Thymus (tissue), 11 donors: ENCODE data around the gene OR6X1. TPM values are rescaled to one million over a fixed set of nuclear protein-coding genes. Genes with fewer than 3 reads are reported as not detected.
A peak's percentile ranks its signal among the peaks of the same experiment; 100 is the strongest.
"Not testable (repeated sequence)": the region's sequence is repeated elsewhere in the genome, so short reads cannot be mapped to it uniquely, and the experiment has no call there.

Experiments used
- DNase-seq, 9 donors: peaks; one replicate each; pipeline ENCODE4 v3.0.0-alpha.2; 2013; ENCODE audit warnings: low spot score in 9 of 9, low read depth in 6 of 9, missing footprints in 1 of 9
- H3K27ac ChIP-seq, 2 donors: one replicate each; pipeline ENCODE4 v1.5.1; 2013; ENCODE audit warnings: control low read depth in 1 of 2, low read depth in 1 of 2, low read length in 1 of 2, mild to moderate bottlenecking in 1 of 2, moderate library complexity in 1 of 2
- H3K27me3 ChIP-seq, 2 donors: one replicate each; pipeline ENCODE4 v1.5.1; 2013; ENCODE audit warnings: low read length in 1 of 2; ENCODE audit not compliant: control insufficient read depth in 2 of 2, insufficient read depth in 1 of 2
- H3K36me3 ChIP-seq, 2 donors: one replicate each; pipeline ENCODE4 v1.5.1; 2013; ENCODE audit warnings: low read length in 1 of 2, mild to moderate bottlenecking in 1 of 2, moderate library complexity in 1 of 2; ENCODE audit not compliant: control insufficient read depth in 2 of 2, insufficient read depth in 2 of 2
- H3K4me1 ChIP-seq, 2 donors: one replicate each; pipeline ENCODE4 v1.5.1; 2013; ENCODE audit warnings: low read length in 2 of 2; ENCODE audit not compliant: control insufficient read depth in 2 of 2, insufficient read depth in 2 of 2
- H3K4me3 ChIP-seq, 2 donors: one replicate each; pipeline ENCODE4 v1.5.1; 2013; ENCODE audit warnings: low read length in 2 of 2, control low read depth in 1 of 2, mild to moderate bottlenecking in 1 of 2
- H3K9me3 ChIP-seq, 2 donors: one replicate each; pipeline ENCODE4 v1.5.1; 2013; ENCODE audit warnings: low read length in 1 of 2, mild to moderate bottlenecking in 1 of 2; ENCODE audit not compliant: control insufficient read depth in 2 of 2, insufficient read depth in 1 of 2
- WGBS: extraction: QIAGEN DNeasy Blood & Tissue Kit; methylation state at CpG from one replicate; pipeline ENCODE4 v1.1.7; 2013; 5-methylcytosine and 5-hydroxymethylcytosine counted together
- polyA plus RNA-seq: library from polyadenylated mRNA; stranded (reverse); fragments of 200-250 nt; gene quantifications from one replicate; pipeline ENCODE4 v1.2.3, GENCODE V29; 2013
- total RNA-seq: library from RNA; stranded (reverse); fragments of 120-200 nt; gene quantifications from one replicate; pipeline ENCODE4 v1.2.4, GENCODE V29; 2013
- donor health status: healthy.

The OR6X1 gene
- total and polyA plus RNA-seq, 2 donors = not detected

DNA sequence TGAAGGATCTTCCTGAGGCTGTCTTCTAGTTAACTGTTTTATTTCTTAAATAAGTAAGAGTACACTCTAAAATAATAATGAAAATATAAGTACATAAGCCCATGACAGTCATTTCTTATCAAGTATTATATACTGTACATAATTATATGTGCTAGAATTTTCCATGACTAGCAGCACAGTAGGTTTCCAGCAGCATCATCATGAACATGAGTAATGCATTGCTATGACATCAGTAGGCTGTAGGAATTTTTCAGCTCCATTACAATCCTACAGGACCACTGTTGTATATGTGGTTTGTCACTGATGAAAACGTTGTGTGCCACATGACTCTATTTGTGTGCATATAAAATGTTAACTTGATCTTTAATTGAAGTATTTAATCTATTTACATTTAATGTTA, 34.9 kb downstream of the OR6X1 start:
- H3K9me3 ChIP-seq = no peaks in the 10 kb centered on the region
- H3K4me3 ChIP-seq = no peak overlapping the region
- H3K4me1 ChIP-seq = no peaks in the 10 kb centered on the region
- no peak for DNase-seq
- peaks cover 3 to 6% of the 10 kb centered on the region in 2 donors for H3K36me3 ChIP-seq
- no peak overlapping the region for H3K27ac ChIP-seq
- WGBS = 94% methylated on average over 1 of the region's 1 CpG
- H3K27me3 ChIP-seq = no peaks in the 10 kb centered on the region

DNA sequence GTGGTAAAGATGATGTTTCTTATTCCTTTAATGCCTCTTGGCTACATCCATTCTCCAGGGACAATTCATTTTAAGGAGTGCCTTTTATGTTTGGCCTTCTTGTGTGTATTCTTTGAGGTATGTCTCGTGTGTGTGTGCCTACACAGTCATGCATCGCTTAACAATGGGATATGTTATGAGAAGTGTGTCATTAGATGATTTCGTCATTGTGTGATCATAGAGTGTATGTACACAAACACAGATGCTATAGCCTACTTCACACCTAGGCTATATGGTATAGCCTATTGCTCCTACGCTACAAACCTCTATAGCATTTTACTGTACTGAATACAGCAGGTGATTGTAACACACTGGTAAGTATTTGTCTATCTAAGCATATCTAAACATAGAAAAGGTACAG, 35.8 kb downstream of the OR6X1 start:
- WGBS = 95% methylated on average over 4 of the region's 4 CpGs
- H3K9me3 ChIP-seq = no peaks in the 10 kb centered on the region

DNA sequence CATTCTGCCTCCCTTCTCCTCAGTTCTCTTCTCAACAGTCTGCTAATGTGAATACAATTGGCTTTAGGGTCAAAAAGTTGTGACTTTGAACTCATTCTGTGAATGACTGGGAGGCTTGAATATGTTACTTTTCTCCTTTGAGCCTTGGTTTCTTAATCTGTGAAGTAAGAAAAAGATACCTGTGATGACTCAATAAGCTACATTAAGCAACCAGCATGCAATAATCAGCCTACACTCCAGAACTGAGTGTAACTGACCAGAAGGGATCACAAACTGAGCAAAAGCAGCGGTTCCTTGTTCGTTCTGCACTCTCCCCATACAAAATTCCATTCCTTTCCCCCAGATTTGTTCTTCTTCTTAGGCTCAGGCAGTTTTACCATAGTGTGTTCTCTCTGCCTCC, 36.3 kb downstream of the OR6X1 start:
- DNase-seq = no peak
- no peaks in the 10 kb centered on the region for H3K9me3 ChIP-seq
- WGBS = 98% methylated on average over 2 of the region's 2 CpGs

More for the DNA sequence above, 35.8 kb downstream of the OR6X1 start:
- Histone ChIP-seq H3K4me1 (no peaks in the 10 kb centered on the region), H3K4me3 (no peak overlapping the region), H3K36me3 (no peaks in the 10 kb centered on the region), H3K27ac (no peak overlapping the region), H3K27me3 (no peaks in the 10 kb centered on the region)
- DNase-seq = no peak

DNA sequence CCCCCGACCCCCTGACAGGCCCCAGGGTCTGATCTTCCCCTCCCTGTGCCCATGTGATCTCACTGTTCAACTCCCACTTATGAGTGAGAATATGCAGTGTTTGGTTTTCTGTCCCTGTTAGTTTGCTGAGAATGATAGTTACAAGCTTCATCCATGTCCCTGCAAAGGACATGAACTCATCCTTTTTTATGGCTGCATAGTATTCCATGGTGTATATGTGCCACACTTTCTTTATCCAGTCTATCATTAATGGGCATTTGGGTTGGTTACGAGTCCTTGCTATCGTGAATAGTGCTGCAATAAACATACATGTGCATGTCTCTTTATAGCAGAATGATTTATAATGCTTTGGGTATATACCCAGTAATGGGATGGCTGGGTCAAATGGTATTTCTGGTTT, 41.7 kb downstream of the OR6X1 start:
- H3K9me3 ChIP-seq, H3K27me3 ChIP-seq, H3K27ac ChIP-seq, H3K36me3 ChIP-seq, H3K4me3 ChIP-seq, H3K4me1 ChIP-seq, DNase-seq: not testable (repeated sequence)
- 91% methylated on average over 3 of the region's 3 CpGs for WGBS

More for the DNA sequence above, 36.3 kb downstream of the OR6X1 start:
- H3K4me1 ChIP-seq = no peaks in the 10 kb centered on the region
- H3K4me3 ChIP-seq = no peak overlapping the region
- no peaks in the 10 kb centered on the region for H3K27me3 ChIP-seq
- no peak overlapping the region for H3K27ac ChIP-seq
- no peaks in the 10 kb centered on the region for H3K36me3 ChIP-seq

DNA sequence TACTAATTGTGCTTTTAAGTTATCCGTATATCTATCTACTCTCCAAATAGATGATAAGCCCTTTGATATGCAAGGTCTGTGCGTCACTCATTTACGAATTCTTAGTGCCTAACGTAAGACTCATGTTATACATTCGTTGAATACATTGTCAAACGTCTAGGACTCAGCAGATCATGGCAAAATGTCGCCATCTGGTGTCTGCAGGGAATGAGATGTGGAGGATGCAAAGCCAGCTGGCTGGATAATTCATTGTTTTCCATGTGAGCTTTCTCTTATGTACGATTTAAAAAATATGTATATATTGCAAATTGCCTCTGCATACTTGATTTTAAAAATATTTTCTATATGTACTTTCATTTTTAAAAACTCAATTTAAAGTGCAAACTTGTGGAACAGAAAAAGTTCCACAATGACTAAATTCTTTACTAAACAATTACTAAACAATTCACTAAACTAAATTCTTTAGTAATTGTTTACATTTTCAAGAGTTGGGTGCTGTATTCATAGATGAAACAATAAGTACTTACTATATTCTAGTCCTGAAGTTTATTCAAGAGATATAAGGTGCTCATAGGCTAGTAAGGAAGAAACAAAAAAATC, 46.6 kb downstream of the OR6X1 start:
- H3K27ac ChIP-seq = no peak overlapping the region
- DNase-seq = peak; percentile 26 to 79 (median 48)
- 15% methylated on average over 8 of the region's 8 CpGs for WGBS
- H3K4me3 ChIP-seq = no peak overlapping the region
- H3K36me3 ChIP-seq = no peaks in the 10 kb centered on the region
- H3K27me3 ChIP-seq = no peaks in the 10 kb centered on the region
- H3K9me3 ChIP-seq = no peaks in the 10 kb centered on the region
- no peaks in the 10 kb centered on the region for H3K4me1 ChIP-seq

DNA sequence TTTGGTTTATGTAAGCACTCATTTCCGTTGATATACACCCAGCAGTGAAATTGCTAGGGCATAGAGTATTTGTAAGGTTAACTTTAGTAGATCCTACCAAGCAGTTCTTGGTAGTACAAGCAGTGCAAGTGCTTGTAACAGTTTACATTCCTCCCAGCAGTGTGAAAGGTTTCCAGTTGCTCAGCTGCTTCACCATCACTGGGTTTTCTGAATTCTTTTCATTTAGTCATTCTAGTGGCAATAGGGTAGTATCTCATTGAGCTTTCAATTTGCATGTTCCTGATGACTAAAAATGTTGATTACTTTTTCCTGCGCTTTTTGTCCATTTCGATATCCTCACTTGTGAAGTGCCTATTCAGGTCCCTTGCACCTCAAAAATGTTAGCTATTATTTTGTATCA, 47.1 kb downstream of the OR6X1 start:
- peaks cover 0 to under 1% of the 10 kb centered on the region in 2 donors for H3K27me3 ChIP-seq
- no peaks in the 10 kb centered on the region for H3K9me3 ChIP-seq
- H3K4me3 ChIP-seq = no peak overlapping the region
- no peaks in the 10 kb centered on the region for H3K4me1 ChIP-seq
- no peak for DNase-seq
- H3K36me3 ChIP-seq = no peaks in the 10 kb centered on the region
- no peak overlapping the region for H3K27ac ChIP-seq
- WGBS = 94% methylated on average over 3 of the region's 3 CpGs

DNA sequence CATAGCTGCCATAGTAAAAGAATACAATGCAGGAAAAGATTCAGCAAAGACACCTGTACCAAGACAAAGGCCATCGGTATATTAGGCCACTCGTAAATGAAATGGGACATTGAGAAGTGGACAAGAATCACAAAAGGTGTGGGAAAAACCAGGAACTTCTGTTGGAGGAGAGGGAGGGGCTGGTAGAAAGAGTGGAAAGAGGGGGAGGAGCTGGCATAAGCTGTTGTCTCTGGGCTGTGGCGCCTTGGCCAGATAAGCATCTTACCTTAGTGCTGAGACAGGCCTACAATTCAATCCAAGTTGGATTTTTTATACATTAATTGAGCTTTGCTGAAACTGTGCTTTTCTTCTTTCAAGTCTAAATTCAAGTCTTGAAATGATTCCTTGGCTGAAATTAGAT, 50.0 kb downstream of the OR6X1 start:
- Histone ChIP-seq H3K4me1 (no peaks in the 10 kb centered on the region), H3K4me3 (no peak overlapping the region), H3K27ac (no peak overlapping the region), H3K36me3 (no peaks in the 10 kb centered on the region), H3K9me3 (no peaks in the 10 kb centered on the region), H3K27me3 (peaks cover 0 to 4% of the 10 kb centered on the region in 2 donors)
- 98% methylated on average over 3 of the region's 3 CpGs for WGBS
- DNase-seq = no peak

Other genes with a start within 250 kb of the OR6X1 start
- gene SCN3B, start 99.9 kb downstream of the OR6X1 start, total RNA-seq = 0.14 TPM
- gene SCN3B, start 99.9 kb downstream of the OR6X1 start, polyA plus RNA-seq = 0.84 TPM
- gene ZNF202, start 12.9 kb downstream of the OR6X1 start, total RNA-seq = 5.7 TPM
- 10.7 TPM for gene ZNF202, start 12.9 kb downstream of the OR6X1 start, polyA plus RNA-seq
- not detected for gene OR6M1, start 51.8 kb upstream of the OR6X1 start, total RNA-seq
- gene OR6M1, start 51.8 kb upstream of the OR6X1 start, polyA plus RNA-seq = not detected
- gene TMEM225, start 131.2 kb upstream of the OR6X1 start, total RNA-seq = not detected
- not detected for gene TMEM225, start 131.2 kb upstream of the OR6X1 start, polyA plus RNA-seq
- gene OR8D4, start 147.6 kb upstream of the OR6X1 start, total RNA-seq = not detected
- gene OR8D4, start 147.6 kb upstream of the OR6X1 start, polyA plus RNA-seq = 0.02 TPM
- gene OR4D5, start 185.1 kb upstream of the OR6X1 start, total RNA-seq = not detected
- gene OR4D5, start 185.1 kb upstream of the OR6X1 start, polyA plus RNA-seq = not detected
- gene OR6T1, start 189.3 kb upstream of the OR6X1 start, total RNA-seq = not detected
- not detected for gene OR6T1, start 189.3 kb upstream of the OR6X1 start, polyA plus RNA-seq
- gene OR10S1, start 223.3 kb upstream of the OR6X1 start, total RNA-seq = not detected
- gene OR10S1, start 223.3 kb upstream of the OR6X1 start, polyA plus RNA-seq = not detected
- not detected for gene OR10G6, start 240.6 kb upstream of the OR6X1 start, total RNA-seq
- not detected for gene OR10G6, start 240.6 kb upstream of the OR6X1 start, polyA plus RNA-seq